Activated CD4-positive, alpha-beta T cell treated with anti-CD3 and anti-CD28 coated beads, Interleukin-2, amount 10 ng/mL, durations not matched to agents 7 days and 5 days (primary cell): ENCODE data around the gene PGF. TPM values are rescaled to one million over a fixed set of nuclear protein-coding genes. Genes with fewer than 3 reads are reported as not detected.
"Not testable (repeated sequence)": the region's sequence is repeated elsewhere in the genome, so short reads cannot be mapped to it uniquely, and the experiment has no call there.

Experiments used
- CTCF ChIA-PET: fragments of 350-600 bp; sonication (Branson Sonifier 250); formaldehyde crosslinking; loops from one replicate; lab custom pipeline; 2021; ENCODE audit warnings: antibody characterized with exemption; lab: Charles Lee
- POLR2A ChIA-PET: fragments of 350-600 bp; sonication (Branson Sonifier 250); formaldehyde crosslinking; loops from one replicate; lab custom pipeline; 2021; ENCODE audit warnings: antibody characterized with exemption; lab: Charles Lee
- DNase-seq: peaks from one replicate; pipeline ENCODE4 v3.0.0-alpha.2; 2020
- H3K27ac Mint-ChIP-seq: one replicate; pipeline ENCODE4 v1.8.0; 2021; ENCODE audit warnings: mild to moderate bottlenecking, moderate library complexity, mixed read lengths
- H3K27me3 Mint-ChIP-seq: one replicate; pipeline ENCODE4 v1.8.0; 2021; ENCODE audit warnings: mixed read lengths
- H3K36me3 Mint-ChIP-seq: one replicate; pipeline ENCODE4 v1.8.0; 2021; ENCODE audit warnings: low read depth, mixed read lengths
- H3K4me1 Mint-ChIP-seq: one replicate; pipeline ENCODE4 v1.8.0; 2021; ENCODE audit warnings: mixed read lengths
- H3K4me3 Mint-ChIP-seq: one replicate; pipeline ENCODE4 v1.8.0; 2021; ENCODE audit warnings: mild to moderate bottlenecking, moderate library complexity, mixed read lengths
- H3K9me3 Mint-ChIP-seq: one replicate; pipeline ENCODE4 v1.8.0; 2021; ENCODE audit warnings: mixed read lengths
- total RNA-seq, 2 experiments: library from RNA; stranded (reverse); gene quantifications; one replicate each; pipeline ENCODE4 v1.2.3, GENCODE V29; 2021

The PGF gene
- total RNA-seq, 2 experiments from 2014 or later: 0.12 to 0.15 TPM

DNA sequence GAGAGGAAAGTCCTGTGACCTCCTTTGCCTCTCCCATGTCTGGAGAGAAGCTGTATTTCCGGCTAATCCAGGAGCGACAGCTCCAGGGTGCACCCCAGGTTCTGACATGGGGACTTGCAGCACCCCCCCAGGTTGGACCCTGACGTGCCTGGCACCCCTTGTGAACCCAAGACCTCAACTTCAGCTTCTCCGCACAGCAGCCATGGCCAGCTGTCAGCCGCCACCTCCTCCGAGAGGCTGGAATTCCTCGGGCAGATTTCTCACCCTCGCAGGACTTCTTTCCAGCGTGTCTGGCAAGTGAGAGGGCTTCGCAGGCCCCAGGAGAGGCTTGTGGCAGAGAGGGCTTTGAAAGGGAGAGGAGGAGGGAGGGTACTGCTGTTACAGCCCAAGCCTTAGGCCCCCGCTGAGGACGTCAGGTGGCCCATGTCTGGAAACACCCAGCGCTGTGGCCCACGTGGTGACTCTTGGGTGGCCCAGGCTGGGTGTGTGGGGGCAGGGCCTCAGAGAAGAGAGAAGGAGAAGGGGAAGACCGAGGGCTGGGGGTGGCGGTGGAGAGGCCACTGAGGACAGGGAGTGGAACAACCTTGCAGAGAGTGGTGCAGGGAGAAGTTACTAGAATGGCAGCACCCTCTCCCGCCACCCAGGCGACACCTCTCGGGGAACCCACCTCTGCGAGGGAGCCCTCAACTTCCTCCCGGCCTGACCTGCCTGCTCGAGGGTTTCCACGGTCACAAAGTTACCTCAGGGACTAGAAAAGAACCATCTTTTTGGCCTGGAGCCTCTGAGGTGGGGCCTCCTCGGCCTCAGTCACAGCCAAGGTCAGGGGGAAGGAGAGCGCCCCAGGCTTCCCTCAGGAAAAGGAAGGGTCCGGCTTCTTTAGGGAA lies 20.7 kb downstream of the PGF start:
- no peak overlapping the region for H3K27ac Mint-ChIP-seq
- H3K4me3 Mint-ChIP-seq: no peak overlapping the region
- H3K9me3 Mint-ChIP-seq: peaks cover 5% of the 10 kb centered on the region
- H3K4me1 Mint-ChIP-seq: peaks cover 27% of the 10 kb centered on the region
- DNase-seq: no peak
- ChIA-PET CTCF (interaction anchor here (1.1 to 7.1 kb wide), 4 partner anchors 9 to 59 kb away, joined by 3 to 32 read pairs (median 6); partner anchors contain the start of gene RPS6KL1), POLR2A (no interaction called here)
- peaks cover 4% of the 10 kb centered on the region for H3K36me3 Mint-ChIP-seq
- peaks cover 5% of the 10 kb centered on the region for H3K27me3 Mint-ChIP-seq

DNA sequence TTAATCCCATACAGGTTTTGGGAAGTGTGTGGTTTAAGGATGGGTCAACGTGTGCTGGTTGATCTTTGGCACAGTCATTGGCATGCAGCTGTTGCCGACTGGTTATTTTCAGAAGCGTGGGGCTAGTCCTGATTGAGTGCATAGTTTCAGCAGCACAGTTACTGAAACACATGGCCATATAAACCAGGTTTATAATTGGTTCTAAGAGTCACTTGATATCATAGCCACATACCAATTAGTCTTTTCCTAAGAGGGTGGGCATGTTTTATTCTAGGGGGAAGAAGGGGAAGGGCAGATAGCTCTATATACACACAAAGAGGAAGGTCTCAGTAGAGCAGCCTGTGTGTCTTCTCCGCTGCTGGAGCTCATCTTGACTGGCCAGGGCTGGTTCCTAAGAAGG lies 21.4 kb downstream of the PGF start:
- Mint-ChIP-seq H3K4me1 (peaks cover 32% of the 10 kb centered on the region), H3K27ac (no peak overlapping the region), H3K27me3 (peaks cover 7% of the 10 kb centered on the region), H3K9me3 (peaks cover 5% of the 10 kb centered on the region), H3K4me3 (no peak overlapping the region), H3K36me3 (peaks cover 4% of the 10 kb centered on the region)
- ChIA-PET CTCF (interaction anchor here (1.1 to 7.1 kb wide), 4 partner anchors 10 to 59 kb away, joined by 3 to 32 read pairs (median 6); partner anchors contain the start of gene RPS6KL1), POLR2A (no interaction called here)
- DNase-seq: no peak

DNA sequence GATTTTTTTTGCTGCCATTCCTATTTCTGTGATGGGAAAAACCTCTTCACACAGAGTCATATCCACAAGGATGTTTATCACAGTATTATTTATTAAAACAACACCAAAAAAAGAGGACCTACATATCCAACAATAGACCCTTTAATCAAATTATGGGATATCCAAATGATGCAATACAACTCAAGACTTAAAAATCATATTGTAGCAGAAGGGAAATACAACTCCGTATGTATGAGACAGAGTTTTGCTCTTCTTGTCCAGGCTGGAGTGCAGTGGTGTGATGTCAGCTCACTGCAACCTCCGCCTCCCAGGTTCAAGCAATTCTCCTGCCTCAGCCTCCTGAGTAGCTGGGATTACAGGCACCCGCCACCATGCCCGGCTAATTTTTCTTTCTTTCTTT lies 22.5 kb downstream of the PGF start:
- DNase-seq, H3K9me3 Mint-ChIP-seq, POLR2A ChIA-PET, H3K27ac Mint-ChIP-seq, H3K4me3 Mint-ChIP-seq, H3K27me3 Mint-ChIP-seq, H3K36me3 Mint-ChIP-seq: not testable (repeated sequence)
- CTCF ChIA-PET: interaction anchor here (1.5 to 2.3 kb wide), 2 partner anchors 11 to 21 kb away, joined by 3 to 9 read pairs; no protein-coding TSS in a partner anchor
- peaks cover 29% of the 10 kb centered on the region for H3K4me1 Mint-ChIP-seq

DNA sequence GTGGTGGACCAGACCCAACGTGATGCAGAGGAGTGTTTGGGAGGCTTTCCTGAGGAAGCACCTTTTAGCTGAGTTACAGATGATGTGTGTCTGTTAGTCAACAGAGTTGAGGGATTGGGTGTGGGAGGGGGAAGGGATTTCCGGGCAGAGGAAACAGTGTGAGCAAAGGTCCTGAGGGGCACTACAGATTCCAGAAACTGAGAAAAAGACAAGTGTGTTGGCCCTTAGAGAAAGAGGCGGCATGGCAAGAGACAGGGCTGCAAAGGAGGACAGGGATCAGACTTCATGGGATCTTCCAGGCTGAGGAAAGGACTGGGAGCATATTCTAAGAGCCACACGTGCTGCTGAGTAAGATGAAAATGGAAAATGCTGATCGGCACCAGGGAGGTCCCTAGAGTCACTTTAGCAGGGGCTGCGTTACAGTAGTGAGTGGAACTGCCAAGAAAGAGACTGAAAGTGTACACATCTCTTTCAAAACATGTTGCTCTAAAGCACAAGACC lies 22.9 kb downstream of the PGF start:
- POLR2A ChIA-PET: no interaction called here
- Mint-ChIP-seq H3K9me3 (no peaks in the 10 kb centered on the region), H3K4me3 (no peak overlapping the region), H3K36me3 (no peaks in the 10 kb centered on the region), H3K27me3 (peaks cover 11% of the 10 kb centered on the region), H3K27ac (no peak overlapping the region), H3K4me1 (peaks cover 24% of the 10 kb centered on the region)
- CTCF ChIA-PET: interaction anchor here (1.2 to 1.6 kb wide), 4 partner anchors 13 to 29 kb away, joined by 3 to 4 read pairs (median 4); no protein-coding TSS in a partner anchor
- DNase-seq: no peak

DNA sequence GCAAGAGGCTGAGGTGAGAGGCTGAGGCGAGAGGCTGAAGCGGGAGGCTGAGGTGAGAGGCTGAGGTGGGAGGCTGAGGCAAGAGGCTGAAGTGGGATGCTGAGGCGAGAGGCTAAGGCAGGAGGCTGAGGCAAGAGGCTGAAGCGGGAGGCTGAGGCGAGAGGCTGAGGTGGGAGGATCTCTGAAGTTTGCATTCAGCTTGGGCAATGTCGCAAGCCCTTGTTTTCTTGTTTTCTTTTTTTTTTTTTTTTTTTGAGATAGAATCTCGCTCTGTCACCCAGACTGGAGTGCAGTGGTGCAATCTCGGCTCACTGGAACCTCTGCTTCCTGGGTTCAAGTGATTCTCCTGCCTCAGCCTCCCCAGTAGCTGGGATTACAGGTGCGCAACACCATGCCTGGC lies 23.7 kb downstream of the PGF start:
- H3K36me3 Mint-ChIP-seq, H3K4me3 Mint-ChIP-seq, DNase-seq, POLR2A ChIA-PET, H3K9me3 Mint-ChIP-seq: not testable (repeated sequence)
- Mint-ChIP-seq H3K4me1 (peaks cover 17% of the 10 kb centered on the region), H3K27ac (peak overlapping the region; percentile 38), H3K27me3 (peaks cover 11% of the 10 kb centered on the region)
- CTCF ChIA-PET: interaction anchor here (0.6 to 1.6 kb wide), 9 partner anchors 8 to 580 kb away, joined by 3 to 4 read pairs (median 3); partner anchors contain the start of gene RPS6KL1

DNA sequence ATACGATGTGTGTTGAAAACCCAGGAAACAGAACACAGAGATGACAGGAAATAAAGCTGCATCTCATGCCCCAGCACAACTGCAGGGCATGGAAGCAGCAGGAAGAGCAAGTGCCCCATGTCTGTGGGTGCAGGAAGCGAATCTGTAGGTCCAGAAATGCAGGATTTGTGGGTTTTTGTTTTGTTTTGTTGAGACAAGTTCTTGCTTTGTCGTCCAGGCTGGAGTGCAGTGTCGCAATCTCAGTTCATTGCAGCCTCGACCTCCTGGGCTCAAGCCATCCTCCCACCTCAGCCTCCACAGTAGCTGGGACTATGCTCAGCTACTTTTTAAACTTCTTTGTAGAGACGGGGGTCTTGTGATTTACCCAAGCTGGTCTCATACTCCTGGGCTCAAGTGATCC lies 26.2 kb downstream of the PGF start:
- no peak overlapping the region for H3K27ac Mint-ChIP-seq
- no peaks in the 10 kb centered on the region for H3K36me3 Mint-ChIP-seq
- H3K27me3 Mint-ChIP-seq: peaks cover 19% of the 10 kb centered on the region
- H3K9me3 Mint-ChIP-seq: no peaks in the 10 kb centered on the region
- ChIA-PET CTCF (interaction anchor here (1.4 kb wide), 1 partner anchor 9 kb away, joined by 3 read pairs; no protein-coding TSS in a partner anchor), POLR2A (no interaction called here)
- DNase-seq: no peak
- H3K4me3 Mint-ChIP-seq: no peak overlapping the region
- peaks cover 15% of the 10 kb centered on the region for H3K4me1 Mint-ChIP-seq

DNA sequence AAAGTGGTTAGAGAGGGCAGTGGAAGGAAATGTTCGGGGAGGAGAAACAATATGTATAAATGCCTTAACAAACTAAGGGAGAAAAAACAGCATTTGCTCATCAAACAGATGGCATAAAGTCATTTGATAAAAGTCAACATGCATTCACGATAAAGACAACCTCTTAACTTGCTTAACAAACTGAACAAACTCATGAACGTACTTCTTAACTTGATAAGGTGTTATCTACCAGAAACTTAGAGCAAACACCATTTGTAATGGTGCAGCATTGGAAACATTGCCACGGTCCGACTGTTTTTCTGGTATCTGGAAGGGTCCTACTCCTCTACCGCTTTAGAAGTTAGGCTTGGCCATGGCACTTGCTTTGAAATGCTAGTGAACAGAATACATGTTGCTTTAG lies 28.2 kb downstream of the PGF start:
- Mint-ChIP-seq H3K36me3 (no peaks in the 10 kb centered on the region), H3K4me1 (peaks cover 19% of the 10 kb centered on the region), H3K27ac (no peak overlapping the region), H3K4me3 (no peak overlapping the region), H3K9me3 (no peaks in the 10 kb centered on the region), H3K27me3 (peaks cover 17% of the 10 kb centered on the region)
- no peak for DNase-seq
- ChIA-PET CTCF (no interaction called here), POLR2A (no interaction called here)

DNA sequence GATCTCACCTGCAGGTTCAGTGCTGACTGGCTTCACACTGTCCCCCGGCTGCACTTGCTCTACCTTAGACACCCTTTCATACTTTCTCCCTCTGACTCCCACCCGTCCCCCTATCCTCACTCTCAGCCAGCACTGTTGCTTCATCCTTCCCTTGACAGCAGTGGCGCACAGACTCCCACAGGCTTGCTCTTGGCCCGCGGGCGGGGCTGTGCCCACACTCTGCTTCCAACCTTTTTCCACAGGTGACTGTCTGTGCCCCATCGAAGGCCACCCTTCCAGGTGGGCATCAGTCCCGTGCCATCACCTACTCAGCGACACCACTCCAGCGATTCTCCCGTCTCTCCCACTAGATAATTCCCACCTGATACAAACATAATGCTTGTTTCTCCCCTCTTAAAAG lies 31.3 kb downstream of the PGF start:
- H3K9me3 Mint-ChIP-seq: no peaks in the 10 kb centered on the region
- CTCF ChIA-PET: no interaction called here
- H3K27me3 Mint-ChIP-seq: peaks cover 13% of the 10 kb centered on the region
- POLR2A ChIA-PET: no interaction called here
- no peaks in the 10 kb centered on the region for H3K36me3 Mint-ChIP-seq
- no peak overlapping the region for H3K4me3 Mint-ChIP-seq
- peaks cover 13% of the 10 kb centered on the region for H3K4me1 Mint-ChIP-seq
- no peak overlapping the region for H3K27ac Mint-ChIP-seq
- DNase-seq: no peak

DNA sequence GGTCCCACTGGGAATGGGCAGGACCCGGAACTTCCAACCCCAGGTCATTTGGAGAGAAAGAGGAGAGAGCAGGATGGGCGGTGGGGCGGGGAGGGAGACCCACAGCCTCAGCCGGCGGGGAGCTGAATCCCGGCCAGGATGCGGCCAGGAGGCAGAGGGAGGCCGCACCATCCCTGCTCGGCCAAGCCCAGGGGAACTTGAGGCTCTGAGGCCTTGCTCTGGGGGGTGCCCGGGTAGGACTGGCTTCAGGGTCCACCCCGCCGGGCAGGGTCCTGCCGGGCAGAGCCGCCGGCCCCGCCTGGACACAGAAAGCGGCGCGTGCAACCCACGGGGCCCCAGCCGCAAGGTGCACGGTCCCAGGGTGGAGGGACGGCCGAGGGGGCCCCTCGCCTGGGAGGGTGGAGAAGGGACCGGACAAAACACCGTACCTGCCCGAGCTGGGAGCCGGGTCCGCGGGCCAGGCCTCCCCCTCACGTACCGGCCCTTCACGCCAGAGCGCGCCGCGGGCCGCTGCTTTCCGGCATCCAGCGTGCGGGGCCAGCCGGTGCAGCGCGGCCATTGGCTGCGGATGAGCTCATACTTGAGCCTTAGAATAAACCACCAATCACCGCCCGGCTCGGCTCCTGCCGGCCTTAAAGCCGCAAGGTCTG lies 32.5 kb downstream of the PGF start, which contains the start of gene RPS6KL1:
Gene RPS6KL1 (minus strand): TSS at position 509 of the 650 bp plus-strand sequence. CDS start 1,719 bp downstream, outside the sequence.
- H3K4me1 Mint-ChIP-seq: peaks cover 11% of the 10 kb centered on the region
- peaks cover 12% of the 10 kb centered on the region for H3K27me3 Mint-ChIP-seq
- POLR2A ChIA-PET: no interaction called here
- H3K9me3 Mint-ChIP-seq: no peaks in the 10 kb centered on the region
- peak; percentile 79 for DNase-seq
- peak within 1 kb of the TSS; percentile 64 for H3K4me3 Mint-ChIP-seq
- peak within 1 kb of the TSS; percentile 46 for H3K27ac Mint-ChIP-seq
- H3K36me3 Mint-ChIP-seq: no peaks in the 10 kb centered on the region
- CTCF ChIA-PET: interaction anchor here (0.5 to 2.0 kb wide), 9 partner anchors 8 to 665 kb away, joined by 3 to 9 read pairs (median 3); no protein-coding TSS in a partner anchor

DNA sequence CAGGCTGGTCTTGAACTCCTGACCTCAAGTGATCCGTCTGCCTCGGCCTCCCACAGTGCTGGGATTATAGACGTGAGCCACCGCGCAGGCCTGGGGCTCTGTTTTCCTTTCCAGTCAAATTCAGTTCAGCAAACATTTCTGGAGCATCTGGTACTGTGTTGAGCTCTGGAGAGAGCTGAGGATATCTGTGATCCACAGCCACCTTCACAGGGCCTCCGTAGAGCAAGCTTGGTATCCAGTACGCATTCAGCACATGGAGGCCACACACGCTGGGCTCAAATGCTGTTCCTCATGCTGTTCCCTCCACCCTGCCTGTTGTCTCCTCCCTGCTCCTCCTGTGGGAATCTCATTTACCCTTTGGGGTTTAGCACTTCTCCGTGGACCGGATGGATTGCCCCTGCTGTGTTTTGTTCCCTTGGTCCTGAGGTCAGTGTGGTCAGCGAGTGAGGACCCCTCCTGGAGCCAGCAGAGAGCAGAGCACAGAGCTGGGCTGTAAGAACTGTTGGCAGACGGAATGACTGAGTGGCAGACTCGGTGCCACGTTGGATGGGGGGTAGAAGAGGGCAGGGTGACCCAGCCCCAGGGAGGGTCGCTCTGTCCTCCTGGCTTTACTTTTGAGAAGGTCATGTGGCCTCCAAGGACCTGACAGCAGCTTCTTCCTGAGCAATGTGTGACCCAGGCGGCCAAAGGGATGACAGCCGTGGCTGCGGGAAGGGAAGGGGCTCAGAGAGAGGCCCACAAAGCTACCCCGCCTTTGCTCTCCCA lies 33.2 kb downstream of the PGF start:
- Mint-ChIP-seq H3K9me3 (no peaks in the 10 kb centered on the region), H3K4me3 (peak overlapping the region; percentile 64), H3K36me3 (no peaks in the 10 kb centered on the region), H3K27me3 (peaks cover 8% of the 10 kb centered on the region), H3K27ac (peak overlapping the region; percentile 46), H3K4me1 (peaks cover 11% of the 10 kb centered on the region)
- ChIA-PET CTCF (interaction anchor here (0.5 to 2.0 kb wide), 6 partner anchors 14 to 61 kb away, joined by 3 to 9 read pairs (median 4); no protein-coding TSS in a partner anchor), POLR2A (interaction anchor here (0.6 kb wide), 1 partner anchor 591 kb away, joined by 3 read pairs; no protein-coding TSS in a partner anchor)
- DNase-seq: no peak

DNA sequence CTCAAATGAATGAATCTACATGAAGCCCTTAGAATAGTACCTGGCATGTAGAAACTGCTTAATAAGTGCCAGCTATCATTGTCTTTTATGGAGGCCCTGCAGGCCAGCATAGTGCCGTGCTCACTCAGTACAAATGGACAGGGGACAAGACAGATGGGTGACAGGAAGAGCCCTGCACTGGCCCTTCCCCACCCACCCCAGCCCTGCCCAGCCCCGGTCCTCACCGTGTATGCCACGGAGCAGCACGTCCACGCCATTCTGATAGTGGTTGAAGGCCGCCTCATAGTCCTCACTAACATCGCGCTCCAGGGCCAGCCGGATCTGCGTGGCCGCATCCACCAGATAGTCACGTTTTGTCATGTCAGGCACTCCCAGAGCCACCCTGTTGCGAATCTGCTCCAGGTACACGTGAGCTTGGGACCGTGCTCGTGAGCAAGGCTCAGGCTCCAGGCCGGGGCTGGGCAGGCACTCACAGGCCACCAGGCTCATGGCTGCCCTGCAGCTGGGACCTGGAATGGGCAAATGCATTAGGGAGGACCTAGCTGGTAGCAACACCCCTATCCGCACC lies 34.3 kb downstream of the PGF start:
- Mint-ChIP-seq H3K27ac (no peak overlapping the region), H3K36me3 (no peaks in the 10 kb centered on the region), H3K4me3 (no peak overlapping the region), H3K9me3 (no peaks in the 10 kb centered on the region), H3K4me1 (peaks cover 11% of the 10 kb centered on the region), H3K27me3 (peaks cover 6% of the 10 kb centered on the region)
- ChIA-PET CTCF (interaction anchor here (0.8 to 1.1 kb wide), 3 partner anchors 9 to 60 kb away, joined by 3 read pairs; no protein-coding TSS in a partner anchor), POLR2A (no interaction called here)
- DNase-seq: no peak
